Measurements from ENCODE around the gene PPIA.
"Not testable (repeated sequence)": the region's sequence is repeated elsewhere in the genome, so short reads cannot be mapped to it uniquely, and the experiment has no call there.

PPIA gene

GRCh38 chr7:44799939-44800338 lies 3.5 kb downstream of the PPIA start:
- TF ChIP-seq SUZ12 (IDR thresholded peaks at IDR 0.05; ENCODE audit: extremely low read depth, insufficient read depth, insufficient read length) (no peak), ZNF274 (IDR thresholded peaks at IDR 0.05; ENCODE audit: low read depth, low read length) (no peak), YY1 (IDR thresholded peaks at IDR 0.05; ENCODE audit: insufficient read depth, insufficient read length) (no peak)
- Histone ChIP-seq H3K9ac (ENCODE audit: insufficient read length, low read depth) (no peak overlapping the region), H3K9me3 (ENCODE audit: insufficient read depth, low read length) (no peaks in the 10 kb centered on the region), H3K4me3 (ENCODE audit: insufficient read length, low read depth) (no peak overlapping the region), H3K36me3 (ENCODE audit: insufficient read depth, insufficient read length, low read length) (peaks cover 67% of the 10 kb centered on the region), H3K27me3 (ENCODE audit: insufficient read depth, insufficient read length) (no peaks in the 10 kb centered on the region), H3K4me1 (ENCODE audit: insufficient read depth, insufficient read length) (no peaks in the 10 kb centered on the region)
- no peak for DNase-seq (ENCODE audit: low read depth, low spot score)

DNA sequence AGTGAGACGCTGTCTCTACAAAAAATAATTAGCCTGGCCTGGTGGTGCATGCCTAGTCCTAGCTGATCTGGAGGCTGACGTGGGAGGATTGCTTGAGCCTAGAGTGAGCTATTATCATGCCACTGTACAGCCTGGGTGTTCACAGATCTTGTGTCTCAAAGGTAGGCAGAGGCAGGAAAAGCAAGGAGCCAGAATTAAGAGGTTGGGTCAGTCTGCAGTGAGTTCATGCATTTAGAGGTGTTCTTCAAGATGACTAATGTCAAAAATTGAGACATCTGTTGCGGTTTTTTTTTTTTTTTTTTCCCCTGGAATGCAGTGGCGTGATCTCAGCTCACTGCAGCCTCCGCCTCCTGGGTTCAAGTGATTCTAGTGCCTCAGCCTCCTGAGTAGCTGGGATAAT lies 5.4 kb downstream of the PPIA start:
- H3K9me3 ChIP-seq (ENCODE audit: insufficient read depth, low read length): no peaks in the 10 kb centered on the region
- peaks cover 66% of the 10 kb centered on the region for H3K36me3 ChIP-seq (ENCODE audit: insufficient read depth, insufficient read length, low read length)
- H3K4me3 ChIP-seq (ENCODE audit: insufficient read length, low read depth): no peak overlapping the region
- TF ChIP-seq ZNF274 (IDR thresholded peaks at IDR 0.05; ENCODE audit: low read depth, low read length) (no peak), SUZ12 (IDR thresholded peaks at IDR 0.05; ENCODE audit: extremely low read depth, insufficient read depth, insufficient read length) (no peak), YY1 (IDR thresholded peaks at IDR 0.05; ENCODE audit: insufficient read depth, insufficient read length) (no peak)
- DNase-seq (ENCODE audit: low read depth, low spot score): no peak
- H3K27me3 ChIP-seq (ENCODE audit: insufficient read depth, insufficient read length): no peaks in the 10 kb centered on the region
- H3K9ac ChIP-seq (ENCODE audit: insufficient read length, low read depth): no peak overlapping the region
- H3K4me1 ChIP-seq (ENCODE audit: insufficient read depth, insufficient read length): no peaks in the 10 kb centered on the region

GRCh38 chr7:44802418-44803025 lies 6.0 kb downstream of the PPIA start:
- TF ChIP-seq SUZ12 (IDR thresholded peaks at IDR 0.05; ENCODE audit: extremely low read depth, insufficient read depth, insufficient read length) (no peak), ZNF274 (IDR thresholded peaks at IDR 0.05; ENCODE audit: low read depth, low read length) (no peak), YY1 (IDR thresholded peaks at IDR 0.05; ENCODE audit: insufficient read depth, insufficient read length) (no peak)
- no peak for DNase-seq (ENCODE audit: low read depth, low spot score)
- peaks cover 60% of the 10 kb centered on the region for H3K36me3 ChIP-seq (ENCODE audit: insufficient read depth, insufficient read length, low read length)
- H3K9ac ChIP-seq (ENCODE audit: insufficient read length, low read depth): no peak overlapping the region
- H3K4me1 ChIP-seq (ENCODE audit: insufficient read depth, insufficient read length): no peaks in the 10 kb centered on the region
- no peaks in the 10 kb centered on the region for H3K27me3 ChIP-seq (ENCODE audit: insufficient read depth, insufficient read length)
- no peak overlapping the region for H3K4me3 ChIP-seq (ENCODE audit: insufficient read length, low read depth)
- no peaks in the 10 kb centered on the region for H3K9me3 ChIP-seq (ENCODE audit: insufficient read depth, low read length)

- H3K27me3 ChIP-seq (ENCODE audit: insufficient read depth, insufficient read length); H3K4me1 ChIP-seq (ENCODE audit: insufficient read depth, insufficient read length); H3K9me3 ChIP-seq (ENCODE audit: insufficient read depth, low read length); H3K9ac ChIP-seq (ENCODE audit: insufficient read length, low read depth); H3K4me3 ChIP-seq (ENCODE audit: insufficient read length, low read depth); DNase-seq (ENCODE audit: low read depth, low spot score): not testable (repeated sequence)
- peaks cover 47% of the 10 kb centered on the region for H3K36me3 ChIP-seq (ENCODE audit: insufficient read depth, insufficient read length, low read length)
These were observed 7.5 kb downstream of the PPIA start for GRCh38 chr7:44803828-44804519.

DNA sequence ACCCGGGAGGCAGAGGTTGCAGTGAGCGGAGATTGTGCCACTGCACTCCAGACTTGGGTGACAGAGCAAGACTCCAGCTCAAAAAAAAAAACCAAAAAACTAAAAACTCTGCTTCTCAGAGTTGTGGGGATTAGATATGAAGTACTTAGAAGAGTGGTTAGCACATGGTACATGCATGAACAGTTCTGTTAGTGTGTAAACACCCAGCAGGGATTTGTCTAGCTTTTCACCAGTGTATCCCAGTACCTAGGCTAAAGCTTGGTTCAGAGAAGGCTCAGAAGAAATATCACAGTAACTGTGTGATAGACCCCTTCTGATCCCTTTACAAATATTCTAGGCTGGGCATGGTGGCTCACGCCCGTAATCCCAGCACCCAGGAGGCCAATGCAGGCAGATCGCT lies 9.5 kb downstream of the PPIA start:
- no peak overlapping the region for H3K4me3 ChIP-seq (ENCODE audit: insufficient read length, low read depth)
- no peak for TF ChIP-seq SUZ12 (IDR thresholded peaks at IDR 0.05; ENCODE audit: extremely low read depth, insufficient read depth, insufficient read length)
- no peak for TF ChIP-seq YY1 (IDR thresholded peaks at IDR 0.05; ENCODE audit: insufficient read depth, insufficient read length)
- no peak for TF ChIP-seq ZNF274 (IDR thresholded peaks at IDR 0.05; ENCODE audit: low read depth, low read length)
- no peak overlapping the region for H3K9ac ChIP-seq (ENCODE audit: insufficient read length, low read depth)
- H3K9me3 ChIP-seq (ENCODE audit: insufficient read depth, low read length): no peaks in the 10 kb centered on the region
- no peaks in the 10 kb centered on the region for H3K27me3 ChIP-seq (ENCODE audit: insufficient read depth, insufficient read length)
- H3K36me3 ChIP-seq (ENCODE audit: insufficient read depth, insufficient read length, low read length): peaks cover 27% of the 10 kb centered on the region
- no peak for DNase-seq (ENCODE audit: low read depth, low spot score)
- H3K4me1 ChIP-seq (ENCODE audit: insufficient read depth, insufficient read length): no peaks in the 10 kb centered on the region

DNA sequence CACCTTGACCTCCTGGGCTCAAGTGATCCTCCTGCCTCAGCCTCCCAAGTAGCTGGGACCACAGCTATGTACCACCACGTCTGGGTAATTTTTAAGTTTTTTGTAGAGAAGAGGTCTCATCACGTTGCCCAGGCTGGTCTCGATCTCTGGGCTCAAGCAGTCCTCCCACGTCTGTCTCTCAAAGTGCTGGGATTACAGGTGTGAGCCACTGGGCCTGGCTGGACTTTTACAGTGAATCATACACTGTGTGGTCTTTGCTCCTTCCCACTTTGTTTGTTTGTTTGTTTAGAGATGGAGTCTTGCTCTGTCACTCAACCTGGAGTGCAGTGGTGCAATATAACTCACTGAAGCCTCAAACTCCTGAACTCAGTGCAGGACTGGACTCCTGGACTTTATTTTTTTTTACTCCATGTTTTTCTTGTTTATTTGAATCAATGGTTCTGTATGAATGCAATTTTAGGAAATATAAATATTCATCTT lies 12.5 kb downstream of the PPIA start:
- Histone ChIP-seq H3K27me3 (ENCODE audit: insufficient read depth, insufficient read length) (no peaks in the 10 kb centered on the region), H3K4me3 (ENCODE audit: insufficient read length, low read depth) (no peak overlapping the region), H3K4me1 (ENCODE audit: insufficient read depth, insufficient read length) (no peaks in the 10 kb centered on the region), H3K9me3 (ENCODE audit: insufficient read depth, low read length) (no peaks in the 10 kb centered on the region), H3K36me3 (ENCODE audit: insufficient read depth, insufficient read length, low read length) (no peaks in the 10 kb centered on the region), H3K9ac (ENCODE audit: insufficient read length, low read depth) (no peak overlapping the region)
- TF ChIP-seq ZNF274 (IDR thresholded peaks at IDR 0.05; ENCODE audit: low read depth, low read length): no peak
- no peak for TF ChIP-seq YY1 (IDR thresholded peaks at IDR 0.05; ENCODE audit: insufficient read depth, insufficient read length)
- no peak for TF ChIP-seq SUZ12 (IDR thresholded peaks at IDR 0.05; ENCODE audit: extremely low read depth, insufficient read depth, insufficient read length)
- no peak for DNase-seq (ENCODE audit: low read depth, low spot score)

GRCh38 chr7:44811093-44811492 lies 14.6 kb downstream of the PPIA start:
- H3K27me3 ChIP-seq (ENCODE audit: insufficient read depth, insufficient read length): no peaks in the 10 kb centered on the region
- H3K4me3 ChIP-seq (ENCODE audit: insufficient read length, low read depth): no peak overlapping the region
- DNase-seq (ENCODE audit: low read depth, low spot score): no peak
- no peaks in the 10 kb centered on the region for H3K9me3 ChIP-seq (ENCODE audit: insufficient read depth, low read length)
- no peak overlapping the region for H3K9ac ChIP-seq (ENCODE audit: insufficient read length, low read depth)
- TF ChIP-seq ZNF274 (IDR thresholded peaks at IDR 0.05; ENCODE audit: low read depth, low read length) (no peak), YY1 (IDR thresholded peaks at IDR 0.05; ENCODE audit: insufficient read depth, insufficient read length) (no peak), SUZ12 (IDR thresholded peaks at IDR 0.05; ENCODE audit: extremely low read depth, insufficient read depth, insufficient read length) (no peak)
- H3K4me1 ChIP-seq (ENCODE audit: insufficient read depth, insufficient read length): no peaks in the 10 kb centered on the region
- H3K36me3 ChIP-seq (ENCODE audit: insufficient read depth, insufficient read length, low read length): no peaks in the 10 kb centered on the region

All from NT2/D1 (cell line).